Measurements from ENCODE around the gene SHF. TPM values are rescaled to one million over a fixed set of nuclear protein-coding genes. Genes with fewer than 3 reads are reported as not detected.

The SHF gene
- total and polyA plus RNA-seq, 2 donors (not counting 3 experiments of a cell fraction or from before 2014, with no cell fraction given) = 2.8 to 5.2 TPM

GRCh38 chr15:45162771-45163507 lies 24.8 kb downstream of the SHF start:
- H3K9me3 ChIP-seq (replicated peaks; ENCODE audit: control insufficient read depth, insufficient read depth, low read length) = no peaks in the 10 kb centered on the region
- dilution Hi-C loops (cut with MboI; ENCODE audit: extremely low pct_ligation_motif_present, low sequenced_read_pairs) = no loop called here
- no peak overlapping the region for H3K9ac ChIP-seq (replicated peaks; ENCODE audit: extremely low read depth, insufficient read depth, low read length)
- ChIA-PET POLR2A (interaction anchor here (0.6 to 1.2 kb wide), 3 partner anchors 9 to 239 kb away, joined by 3 to 4 read pairs (median 3); a partner anchor contains a TSS), CTCF (interaction anchor here (0.6 to 4.2 kb wide), 45 partner anchors 9 to 477 kb away, joined by 3 to 98 read pairs (median 6); partner anchors contain the start of genes GATM and SHF)
- H3K27me3 ChIP-seq (ENCODE audit: control insufficient read depth in 2 of 2, insufficient read depth in 2 of 2, low read length in 2 of 2) = no peaks in the 10 kb centered on the region
- BruUV-seq (replicated peaks) = no TSS peak
- intact Hi-C loops (cut with micrococcal nuclease) = loop anchor here (1.0 kb wide), 5 partner anchors 35 to 451 kb away; no protein-coding TSS in a partner anchor
- no peak overlapping the region for H3K4me2 ChIP-seq (ENCODE audit: insufficient read depth, low read length)
- FAIRE-seq (peak; percentile 94), DNase-seq (ENCODE audit: low read depth, low spot score) (peak; percentile 82)
- no peaks in the 10 kb centered on the region for H3K9me1 ChIP-seq (replicated peaks; ENCODE audit: control insufficient read depth, extremely low read depth, insufficient read depth, low read length)
- no peak overlapping the region for H3K4me3 ChIP-seq (replicated peaks in 1 of 3; ENCODE audit: insufficient read depth in 1 of 3, low read depth in 1 of 3, low read length in 3 of 3)
- no peaks in the 10 kb centered on the region for H3K36me3 ChIP-seq (ENCODE audit: control insufficient read depth in 2 of 2, extremely low read depth in 1 of 2, insufficient read depth in 2 of 2, low read length in 2 of 2)
- H3K27ac ChIP-seq (ENCODE audit: insufficient read depth, low read depth, low read length) = no peak overlapping the region
- H2AFZ ChIP-seq (ENCODE audit: low read depth, low read length) = no peak overlapping the region
- H3K79me2 ChIP-seq (ENCODE audit: control insufficient read depth, insufficient read depth, low read length) = no peaks in the 10 kb centered on the region
- TF ChIP-seq FOS (IDR thresholded peaks at IDR 0.05; ENCODE audit: borderline replicate concordance, insufficient read depth, low read length) = no peak
- TF ChIP-seq JUN (IDR thresholded peaks at IDR 0.05; ENCODE audit: borderline replicate concordance, insufficient read depth, insufficient read length, low read depth) = no peak
- TF ChIP-seq POLR2A (IDR thresholded peaks at IDR 0.05; ENCODE audit: low read depth, low read length) = no peak
- peak; percentile 91 to 96 for TF ChIP-seq CTCF (IDR thresholded peaks at IDR 0.05; ENCODE audit: extremely low read depth in 1 of 2, insufficient read depth in 1 of 2, low read depth in 1 of 2, low read length in 2 of 2)
- H3K4me1 ChIP-seq (ENCODE audit: control insufficient read depth, extremely low read depth, insufficient read depth, low read length) = peaks cover 3% of the 10 kb centered on the region
- no peaks in the 10 kb centered on the region for H4K20me1 ChIP-seq (replicated peaks; ENCODE audit: control insufficient read depth, extremely low read depth, insufficient read depth, low read length)

- Histone ChIP-seq H3K9ac (replicated peaks; ENCODE audit: extremely low read depth, insufficient read depth, low read length) (no peak overlapping the region), H3K4me1 (ENCODE audit: control insufficient read depth, extremely low read depth, insufficient read depth, low read length) (peaks cover 3% of the 10 kb centered on the region), H3K27ac (ENCODE audit: insufficient read depth, low read depth, low read length) (no peak overlapping the region), H3K79me2 (ENCODE audit: control insufficient read depth, insufficient read depth, low read length) (no peaks in the 10 kb centered on the region), H3K9me3 (replicated peaks; ENCODE audit: control insufficient read depth, insufficient read depth, low read length) (no peaks in the 10 kb centered on the region), H3K9me1 (replicated peaks; ENCODE audit: control insufficient read depth, extremely low read depth, insufficient read depth, low read length) (no peaks in the 10 kb centered on the region), H2AFZ (ENCODE audit: low read depth, low read length) (no peak overlapping the region), H3K36me3 (ENCODE audit: control insufficient read depth in 2 of 2, extremely low read depth in 1 of 2, insufficient read depth in 2 of 2, low read length in 2 of 2) (no peaks in the 10 kb centered on the region), H3K4me3 (replicated peaks in 1 of 3; ENCODE audit: insufficient read depth in 1 of 3, low read depth in 1 of 3, low read length in 3 of 3) (no peak overlapping the region), H3K4me2 (ENCODE audit: insufficient read depth, low read length) (no peak overlapping the region), H3K27me3 (ENCODE audit: control insufficient read depth in 2 of 2, insufficient read depth in 2 of 2, low read length in 2 of 2) (no peaks in the 10 kb centered on the region), H4K20me1 (replicated peaks; ENCODE audit: control insufficient read depth, extremely low read depth, insufficient read depth, low read length) (no peaks in the 10 kb centered on the region)
- no peak for FAIRE-seq
- no TSS peak for BruUV-seq (replicated peaks)
- dilution Hi-C loops (cut with MboI; ENCODE audit: extremely low pct_ligation_motif_present, low sequenced_read_pairs) = no loop called here
- ChIA-PET POLR2A (no interaction called here), CTCF (interaction anchor here (1.2 to 3.4 kb wide), 5 partner anchors 15 to 297 kb away, joined by 3 to 25 read pairs (median 3); no protein-coding TSS in a partner anchor)
- intact Hi-C loops (cut with micrococcal nuclease) = no loop called here
- TF ChIP-seq MYC (IDR thresholded peaks at IDR 0.05; ENCODE audit: low read depth, low read length) (no peak), CTCF (IDR thresholded peaks at IDR 0.05; ENCODE audit: extremely low read depth in 1 of 2, insufficient read depth in 1 of 2, low read depth in 1 of 2, low read length in 2 of 2) (no peak), GATA2 (IDR thresholded peaks at IDR 0.05; ENCODE audit: insufficient read depth, insufficient read length, low read depth, low read length) (no peak), POLR2AphosphoS5 (IDR thresholded peaks at IDR 0.05; ENCODE audit: insufficient read depth, low read depth, low read length) (no peak)
- DNase-seq (ENCODE audit: low read depth, low spot score) = no peak
Observed at GRCh38 chr15:45161666-45162065, 26.1 kb downstream of the SHF start.

Measured in endothelial cell of umbilical vein (primary cell).